HG03039 (cell line): Measurements from ENCODE around the gene HS6ST1.

Source experiments
- ATAC-seq: cut with Tn5 transposase; IDR thresholded peaks from one replicate; pipeline ENCODE4 v1.9.1; 2021; ENCODE audit warnings: mild to moderate bottlenecking, moderate library complexity; ENCODE audit not compliant: unreplicated experiment

HS6ST1 gene

GRCh38 chr2:128250229-128251025 is 68.2 kb downstream of the HS6ST1 start:
- no peak for ATAC-seq

- ATAC-seq: no peak
Measured at GRCh38 chr2:128249555-128249954, 69.1 kb downstream of the HS6ST1 start.

GRCh38 chr2:128245813-128246212 is 72.9 kb downstream of the HS6ST1 start:
- no peak for ATAC-seq

GRCh38 chr2:128241896-128242295 is 76.8 kb downstream of the HS6ST1 start:
- no peak for ATAC-seq

- ATAC-seq: no peak
Measured at GRCh38 chr2:128237911-128238697, 80.6 kb downstream of the HS6ST1 start.

GRCh38 chr2:128237081-128237534 is 81.6 kb downstream of the HS6ST1 start:
- ATAC-seq: no peak

GRCh38 chr2:128236491-128237035 is 82.1 kb downstream of the HS6ST1 start:
- no peak for ATAC-seq

- no peak for ATAC-seq
Measured at GRCh38 chr2:128235581-128235980, 83.1 kb downstream of the HS6ST1 start.

- ATAC-seq: no peak
Measured at GRCh38 chr2:128234613-128235012, 84.1 kb downstream of the HS6ST1 start.

GRCh38 chr2:128233790-128234395 is 84.8 kb downstream of the HS6ST1 start:
- ATAC-seq: no peak

- peak; percentile 98 for ATAC-seq
Measured at GRCh38 chr2:128232965-128233789, 85.5 kb downstream of the HS6ST1 start.

GRCh38 chr2:128228894-128229293 is 89.8 kb downstream of the HS6ST1 start:
- no peak for ATAC-seq

- no peak for ATAC-seq
Measured at GRCh38 chr2:128227862-128228261, 90.8 kb downstream of the HS6ST1 start.

GRCh38 chr2:128219891-128220290 is 98.8 kb downstream of the HS6ST1 start:
- no peak for ATAC-seq

GRCh38 chr2:128217671-128218070 is 101.0 kb downstream of the HS6ST1 start:
- no peak for ATAC-seq

- no peak for ATAC-seq
Measured at GRCh38 chr2:128215897-128216642, 102.6 kb downstream of the HS6ST1 start.
